HAP-1 (cell line): ENCODE data around the gene HEPHL1.
"Not testable (repeated sequence)": the region's sequence is repeated elsewhere in the genome, so short reads cannot be mapped to it uniquely, and the experiment has no call there.

ENCODE experiments used
- DNase-seq, 2 experiments: peaks; one replicate each; pipeline ENCODE4 v3.0.0-alpha.2; 2016 to 2020; ENCODE audit warnings: low spot score in 2 of 2
- H3K27me3 ChIP-seq: fragments of 250-450 bp; sonication (Bioruptor Pico); 2 replicates; pipeline ENCODE4 v1.5.1; 2020; ENCODE audit warnings: low read depth, mild to moderate bottlenecking, moderate library complexity
- H3K36me3 ChIP-seq: fragments of 250-450 bp; sonication (Bioruptor Pico); replicated peaks from 2 replicates; pipeline ENCODE4 v1.5.1; 2020; ENCODE audit warnings: mild to moderate bottlenecking
- H3K4me1 ChIP-seq: fragments of 250-450 bp; sonication (Bioruptor Pico); 2 replicates; pipeline ENCODE4 v1.5.1; 2020; ENCODE audit warnings: mild to moderate bottlenecking
- H3K4me3 ChIP-seq: fragments of 250-450 bp; sonication (Bioruptor Pico); 2 replicates; pipeline ENCODE4 v1.5.1; 2020; ENCODE audit warnings: mild to moderate bottlenecking, moderate library complexity
- H3K9me3 ChIP-seq: fragments of 250-450 bp; sonication (Bioruptor Pico); 2 replicates; pipeline ENCODE4 v1.5.1; 2020; ENCODE audit warnings: mild to moderate bottlenecking, moderate library complexity
- in situ Hi-C: fragments of 300-500 bp; cut with MboI; formaldehyde crosslinking; loops from 3 replicates; pipeline ENCODE4 v1.14.3; 2020; ENCODE audit warnings: low sequenced_read_pairs, inconsistent platforms, mixed read lengths

The HEPHL1 gene

DNA sequence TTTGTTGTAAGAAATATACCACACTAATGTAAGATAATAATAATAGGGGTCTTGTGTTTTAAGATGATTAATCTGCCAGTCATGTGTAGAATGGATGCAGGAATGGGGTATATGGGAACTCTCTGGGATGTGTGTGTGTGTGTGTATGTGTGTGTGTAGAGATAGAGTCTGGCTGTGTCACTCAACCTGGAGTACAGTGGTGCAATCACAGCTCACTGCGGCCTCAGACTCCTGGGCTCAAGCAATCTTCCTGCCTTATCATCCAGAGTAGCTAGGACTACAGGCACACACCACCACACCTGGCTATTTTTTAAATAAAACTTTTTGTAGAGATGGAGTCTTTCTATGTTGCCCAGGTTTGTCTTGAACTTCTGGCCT is 96.0 kb downstream of the HEPHL1 start:
- in situ Hi-C loops: no loop called here
- no peaks in the 10 kb centered on the region for H3K36me3 ChIP-seq

GRCh38 chr11:94117871-94118270 is 96.7 kb downstream of the HEPHL1 start:
- no peaks in the 10 kb centered on the region for H3K27me3 ChIP-seq
- no peaks in the 10 kb centered on the region for H3K36me3 ChIP-seq
- no peak overlapping the region for H3K4me3 ChIP-seq
- DNase-seq: no peak
- no peaks in the 10 kb centered on the region for H3K9me3 ChIP-seq
- H3K4me1 ChIP-seq: no peaks in the 10 kb centered on the region; the same call in 1 of the 2 replicates
- in situ Hi-C loops: no loop called here

More for the DNA sequence above, 96.0 kb downstream of the HEPHL1 start:
- Histone ChIP-seq H3K27me3 (no peaks in the 10 kb centered on the region), H3K9me3 (no peaks in the 10 kb centered on the region), H3K4me1 (no peaks in the 10 kb centered on the region; the same call in 1 of the 2 replicates), H3K4me3 (no peak overlapping the region)
- no peak for DNase-seq

- H3K4me3 ChIP-seq, DNase-seq, in situ Hi-C loops, H3K9me3 ChIP-seq, H3K4me1 ChIP-seq, H3K36me3 ChIP-seq, H3K27me3 ChIP-seq: not testable (repeated sequence)
Observed at GRCh38 chr11:94119676-94120075, 98.5 kb downstream of the HEPHL1 start.

- H3K36me3 ChIP-seq, H3K4me1 ChIP-seq, H3K9me3 ChIP-seq, H3K4me3 ChIP-seq, in situ Hi-C loops, DNase-seq, H3K27me3 ChIP-seq: not testable (repeated sequence)
Observed at GRCh38 chr11:94120516-94120915, 99.4 kb downstream of the HEPHL1 start.

GRCh38 chr11:94120946-94121345 is 99.8 kb downstream of the HEPHL1 start:
- no peaks in the 10 kb centered on the region; the same call in 1 of the 2 replicates for H3K4me1 ChIP-seq
- H3K36me3 ChIP-seq: no peaks in the 10 kb centered on the region
- H3K27me3 ChIP-seq: no peaks in the 10 kb centered on the region
- DNase-seq: no peak
- H3K9me3 ChIP-seq: no peaks in the 10 kb centered on the region
- no peak overlapping the region for H3K4me3 ChIP-seq
- in situ Hi-C loops: no loop called here

DNA sequence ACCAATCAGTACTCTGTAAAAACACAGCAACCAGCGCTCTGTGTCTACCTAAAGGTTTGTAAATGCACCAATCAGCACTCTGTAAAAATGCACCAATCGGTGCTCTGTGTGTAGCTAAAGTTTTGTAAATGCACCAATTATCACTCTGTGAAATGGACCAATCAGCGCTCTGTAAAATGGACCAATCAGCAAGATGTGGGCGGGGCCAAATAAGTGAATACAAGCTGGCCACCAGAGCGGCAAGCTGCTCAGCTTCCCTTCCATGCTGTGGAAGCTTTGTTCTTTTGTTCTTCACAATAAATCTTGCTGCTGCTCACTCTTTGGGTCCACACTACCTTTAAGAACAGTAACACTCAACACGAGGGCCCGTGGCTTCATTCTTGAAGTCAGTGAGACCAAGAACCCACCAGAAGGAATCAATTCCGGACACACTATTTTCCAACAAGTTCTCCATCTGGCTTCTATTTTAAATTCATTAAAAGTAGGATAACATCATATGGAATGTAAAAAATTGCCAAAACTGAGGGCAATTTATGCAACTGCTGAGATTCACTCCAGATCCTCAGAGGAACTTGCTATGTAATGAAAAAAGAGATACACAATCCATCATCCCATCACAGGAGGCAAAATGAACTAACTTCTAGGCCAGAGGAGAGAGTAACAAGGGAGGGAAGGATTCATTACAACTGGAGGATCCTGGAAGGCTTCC is 104.4 kb downstream of the HEPHL1 start:
- H3K36me3 ChIP-seq: no peaks in the 10 kb centered on the region
- no peaks in the 10 kb centered on the region for H3K9me3 ChIP-seq
- in situ Hi-C loops: loop anchor here (25.0 kb wide), 1 partner anchor 388 kb away; the partner anchor contains the start of genes C11orf54 and TAF1D
- peaks cover 7% of the 10 kb centered on the region for H3K4me1 ChIP-seq
- H3K27me3 ChIP-seq: no peaks in the 10 kb centered on the region
- H3K4me3 ChIP-seq: no peak overlapping the region
- no peak for DNase-seq

DNA sequence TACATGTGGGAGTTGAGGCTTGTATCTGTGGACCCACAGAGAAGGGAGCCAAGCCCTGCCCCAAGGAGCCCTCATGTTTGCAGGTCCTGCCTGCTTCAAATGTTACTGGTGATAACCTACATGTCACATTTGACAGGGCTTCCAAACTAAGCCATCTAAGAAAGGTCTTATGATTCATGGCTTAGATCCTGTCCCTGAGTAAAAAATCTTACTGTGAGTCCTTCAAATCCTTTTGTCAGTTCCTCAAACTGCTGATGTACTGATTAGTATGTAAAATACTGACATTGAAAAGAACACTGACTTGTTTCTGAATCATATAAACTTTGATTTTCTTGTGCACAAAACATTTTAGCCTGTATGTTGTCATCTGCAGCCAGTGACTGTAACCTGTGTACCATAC is 106.5 kb downstream of the HEPHL1 start:
- H3K4me1 ChIP-seq: peaks cover 9% of the 10 kb centered on the region
- DNase-seq: no peak
- H3K36me3 ChIP-seq: no peaks in the 10 kb centered on the region
- in situ Hi-C loops: loop anchor here (25.0 kb wide), 1 partner anchor 390 kb away; the partner anchor contains the start of genes C11orf54 and TAF1D
- H3K27me3 ChIP-seq: no peaks in the 10 kb centered on the region
- no peak overlapping the region for H3K4me3 ChIP-seq
- no peaks in the 10 kb centered on the region for H3K9me3 ChIP-seq

- in situ Hi-C loops: loop anchor here (25.0 kb wide), 1 partner anchor 391 kb away; the partner anchor contains the start of genes C11orf54 and TAF1D
Observed at GRCh38 chr11:94128291-94128745, 107.2 kb downstream of the HEPHL1 start.

DNA sequence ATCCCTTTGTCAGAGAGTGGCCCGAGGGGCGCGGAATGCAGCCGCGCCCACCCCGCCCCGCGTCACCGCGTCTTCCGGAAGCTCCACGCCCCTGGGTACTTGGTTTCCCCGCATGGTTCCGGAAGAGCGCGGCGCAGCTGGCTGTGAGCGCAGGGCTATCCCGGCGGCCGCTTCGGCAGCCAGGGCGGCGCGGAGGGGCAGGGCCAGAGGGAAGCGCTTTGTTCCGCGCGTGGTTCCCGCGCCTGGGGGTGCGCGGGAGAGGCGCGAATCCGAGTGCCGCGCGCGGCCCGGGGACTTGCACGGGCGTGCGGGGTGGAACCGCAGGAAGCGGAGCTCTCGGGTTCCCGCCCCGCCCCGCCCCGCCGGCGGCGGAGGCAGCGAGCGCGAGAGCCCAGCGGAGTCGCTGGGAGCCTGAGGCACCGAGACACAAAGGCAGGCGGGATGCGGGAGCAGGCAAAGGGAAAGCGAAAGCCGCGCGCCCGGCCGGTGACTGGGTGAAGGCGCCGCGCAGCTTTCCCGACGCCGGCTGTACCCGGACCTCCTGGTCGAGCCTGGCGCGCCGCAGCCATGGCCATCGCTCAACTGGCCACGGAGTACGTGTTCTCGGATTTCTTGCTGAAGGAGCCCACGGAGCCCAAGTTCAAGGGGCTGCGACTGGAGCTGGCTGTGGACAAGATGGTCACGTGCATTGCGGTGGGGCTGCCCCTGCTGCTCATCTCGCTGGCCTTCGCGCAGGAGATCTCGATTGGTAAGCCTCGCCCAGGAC is 107.8 kb downstream of the HEPHL1 start, which contains the start of gene PANX1:
Gene PANX1 (plus strand): TSS at position 96 of the 766 bp plus-strand sequence. CDS start 472 bp downstream, at position 568.
- H3K9me3 ChIP-seq: no peaks in the 10 kb centered on the region
- peak; percentile 82 to 89 for DNase-seq
- in situ Hi-C loops: loop anchor here (25.0 kb wide), 1 partner anchor 392 kb away; the partner anchor contains the start of genes C11orf54 and TAF1D

More at GRCh38 chr11:94128291-94128745, 107.2 kb downstream of the HEPHL1 start:
- H3K36me3 ChIP-seq: no peaks in the 10 kb centered on the region
- no peaks in the 10 kb centered on the region for H3K27me3 ChIP-seq
- H3K4me1 ChIP-seq: peaks cover 9% of the 10 kb centered on the region
- H3K9me3 ChIP-seq: no peaks in the 10 kb centered on the region
- no peak for DNase-seq
- peak overlapping the region; percentile 62 for H3K4me3 ChIP-seq

DNA sequence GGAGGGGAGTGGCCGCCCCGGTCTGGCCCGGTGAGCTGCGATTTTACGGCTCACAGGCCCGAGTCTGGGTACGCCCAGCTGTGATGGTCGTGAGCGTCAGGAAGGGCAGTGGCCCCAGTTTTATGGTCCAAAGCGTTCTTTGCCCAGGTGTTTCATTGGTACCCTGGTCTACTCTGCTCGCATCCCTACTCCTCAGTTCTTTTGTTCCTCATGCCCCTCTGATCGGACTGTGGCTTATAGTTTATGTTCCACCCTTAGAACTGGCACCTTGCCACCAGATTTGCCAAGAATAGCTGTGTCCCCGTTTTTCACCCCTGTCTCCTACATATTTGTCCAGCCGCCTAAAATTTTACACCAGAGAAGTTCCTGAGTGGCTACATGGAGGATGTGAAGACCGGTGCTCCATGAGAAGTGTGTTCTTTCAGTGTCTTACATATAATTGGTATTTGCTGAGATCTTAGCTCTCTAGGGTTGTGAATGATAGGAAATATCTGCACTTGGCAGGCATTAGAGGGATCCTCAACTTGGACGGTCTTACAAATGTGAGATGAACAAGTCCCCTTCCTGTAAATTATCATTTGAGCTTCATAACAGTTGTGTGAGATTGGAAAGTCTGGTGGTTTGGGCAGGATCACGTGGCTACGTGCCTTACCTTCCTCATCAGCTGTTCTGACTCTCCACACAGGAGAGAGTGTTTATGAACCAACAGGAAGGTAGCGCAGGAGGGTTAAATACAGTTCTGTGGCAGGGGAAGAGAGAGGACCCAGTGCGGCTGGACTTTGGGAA is 108.6 kb downstream of the HEPHL1 start:
- H3K4me1 ChIP-seq: peaks cover 9% of the 10 kb centered on the region
- DNase-seq: no peak
- no peaks in the 10 kb centered on the region for H3K36me3 ChIP-seq
- H3K27me3 ChIP-seq: no peaks in the 10 kb centered on the region
- in situ Hi-C loops: loop anchor here (25.0 kb wide), 1 partner anchor 392 kb away; the partner anchor contains the start of genes C11orf54 and TAF1D
- H3K9me3 ChIP-seq: no peaks in the 10 kb centered on the region
- peak overlapping the region; percentile 62 for H3K4me3 ChIP-seq

More for the DNA sequence above, 107.8 kb downstream of the HEPHL1 start, which contains the start of gene PANX1:
- Histone ChIP-seq H3K4me1 (peaks cover 9% of the 10 kb centered on the region), H3K36me3 (no peaks in the 10 kb centered on the region), H3K27me3 (no peaks in the 10 kb centered on the region), H3K4me3 (peak within 1 kb of the TSS; percentile 62)

DNA sequence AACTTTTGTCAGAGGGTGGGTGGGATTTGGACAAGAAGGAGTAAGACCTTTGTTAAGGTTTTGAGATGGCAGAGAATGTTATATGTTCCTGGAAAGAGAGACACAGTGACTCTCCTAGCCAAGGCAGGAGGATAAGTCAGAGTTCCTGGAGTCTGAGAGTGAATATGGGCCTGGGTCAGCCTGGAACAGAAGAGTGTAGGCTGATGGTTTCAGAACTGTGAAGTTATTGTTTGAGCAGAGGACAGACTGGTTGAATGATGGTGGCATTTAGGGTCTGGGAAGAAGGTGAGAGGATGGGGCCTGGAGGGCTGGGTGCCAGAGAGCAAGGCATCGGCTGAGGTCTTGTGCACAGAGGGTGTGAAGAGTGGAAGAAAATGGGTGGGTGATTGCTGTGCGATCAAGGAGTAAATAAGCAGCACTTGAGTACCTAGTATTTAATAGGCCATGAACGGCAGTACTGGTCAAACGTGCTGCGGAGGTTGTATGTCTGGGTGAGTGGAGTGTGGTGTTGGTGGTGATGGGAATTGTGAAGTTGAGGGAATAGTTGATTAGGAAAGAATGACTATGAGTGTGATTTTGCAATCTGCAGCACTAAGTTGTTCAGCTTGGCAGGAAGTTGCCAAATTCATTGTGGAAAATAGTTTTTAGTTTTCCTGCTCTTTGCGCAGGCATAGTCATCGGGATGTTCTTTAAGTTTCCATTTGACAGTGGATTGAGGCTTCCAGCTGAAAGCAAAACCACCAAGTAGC is 109.3 kb downstream of the HEPHL1 start:
- no peaks in the 10 kb centered on the region for H3K27me3 ChIP-seq
- in situ Hi-C loops: loop anchor here (25.0 kb wide), 1 partner anchor 393 kb away; the partner anchor contains the start of genes C11orf54 and TAF1D
- DNase-seq: no peak

DNA sequence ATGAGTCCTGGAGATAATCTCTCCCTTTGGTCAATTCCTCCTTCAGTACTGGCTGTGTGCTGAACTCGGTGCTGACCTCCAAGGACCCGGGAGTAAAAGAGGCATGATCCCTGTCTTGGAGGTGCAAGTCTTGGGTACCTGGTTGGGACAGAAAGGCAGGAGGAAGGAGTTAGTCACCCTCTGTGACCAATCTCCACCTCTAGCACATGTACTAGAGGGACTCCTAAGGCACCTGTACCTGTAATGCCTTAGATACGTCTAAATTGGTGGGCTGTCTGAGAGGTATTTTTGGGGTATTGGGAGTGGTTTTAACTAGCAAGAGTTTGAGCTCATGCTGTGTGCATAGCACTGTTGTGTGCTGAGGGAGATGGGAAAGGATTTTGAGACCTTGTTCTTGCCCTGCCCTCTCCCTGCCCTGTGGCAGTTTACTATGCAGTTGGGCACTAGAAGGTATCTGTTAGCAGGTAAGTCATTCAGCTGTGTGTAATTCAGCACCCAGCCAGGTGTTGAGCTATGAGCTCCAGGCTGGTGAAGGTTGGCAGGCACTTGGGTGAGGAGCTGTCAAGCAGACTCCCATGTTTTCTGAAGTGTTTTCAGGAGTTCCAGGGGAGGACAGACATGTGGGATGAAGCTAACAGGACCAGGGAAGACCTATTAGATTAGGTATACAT is 110.0 kb downstream of the HEPHL1 start:
- in situ Hi-C loops: loop anchor here (25.0 kb wide), 1 partner anchor 394 kb away; the partner anchor contains the start of genes C11orf54 and TAF1D
- Histone ChIP-seq H3K27me3 (no peaks in the 10 kb centered on the region), H3K9me3 (no peaks in the 10 kb centered on the region), H3K4me1 (peaks cover 9% of the 10 kb centered on the region), H3K36me3 (no peaks in the 10 kb centered on the region), H3K4me3 (no peak overlapping the region)
- no peak for DNase-seq

More for the DNA sequence above, 109.3 kb downstream of the HEPHL1 start:
- no peaks in the 10 kb centered on the region for H3K36me3 ChIP-seq
- H3K4me3 ChIP-seq: peak overlapping the region; percentile 62
- H3K4me1 ChIP-seq: peaks cover 9% of the 10 kb centered on the region
- H3K9me3 ChIP-seq: no peaks in the 10 kb centered on the region
